GM12878 (cell line): ENCODE measurements around the gene CC2D2B. TPM values are rescaled to one million over a fixed set of nuclear protein-coding genes. Genes with fewer than 3 reads are reported as not detected.

Experiments used
- ATAC-seq: fragments of 200-7000 bp; cut with Tn5 transposase; 3 replicates; pipeline ENCODE4 v1.9.1; 2020; ENCODE audit warnings: mild to moderate bottlenecking, moderate library complexity
- BruUV-seq: library from RNA; stranded (reverse); fragments of 400-500 nt; replicated peaks from 2 replicates; lab custom pipeline; 2021; lab: Mats Ljungman, UMichigan
- CTCF ChIA-PET: fragments of 300-600 bp; sonication (Branson Sonifier 250); formaldehyde crosslinking; extraction: SDS; loops from one replicate; lab custom pipeline; 2021; ENCODE audit warnings: inconsistent platforms; lab: Yijun Ruan, JAX
- POLR2A ChIA-PET: fragments of 350-600 bp; formaldehyde crosslinking; extraction: SDS; loops from one replicate; lab custom pipeline; 2021; ENCODE audit warnings: inconsistent platforms; lab: Charles Lee
- RAD21 ChIA-PET: fragments of 300-600 bp; sonication (Branson Sonifier 250); formaldehyde crosslinking; loops from one replicate; lab custom pipeline; 2023; ENCODE audit warnings: antibody characterized with exemption; ENCODE audit not compliant: unreplicated experiment; lab: Charles Lee
- SMC1A ChIA-PET: fragments of 300-600 bp; sonication (Branson Sonifier 250); formaldehyde crosslinking; loops from one replicate; lab custom pipeline; 2023; ENCODE audit not compliant: unreplicated experiment, uncharacterized antibody; lab: Charles Lee
- DNase-seq: peaks from one replicate; pipeline ENCODE4 v3.0.0-alpha.2; 2011; ENCODE audit warnings: low read depth, low spot score
- FAIRE-seq: peaks from 3 replicates; lab custom pipeline; 2011; peaks lifted over from hg19 to GRCh38; lab: Jason Lieb, UNC
- H2AFZ ChIP-seq: 2 replicates; pipeline ENCODE4 v1.6.0; 2011; ENCODE audit warnings: low read depth, low read length, control low read depth; ENCODE audit not compliant: control insufficient read depth
- H3K27ac ChIP-seq: 2 replicates; pipeline ENCODE4 v1.5.1; 2011; ENCODE audit warnings: control low read depth; ENCODE audit not compliant: control insufficient read depth, insufficient read depth
- H3K27me3 ChIP-seq, 2 experiments: replicated peaks in 1 of 2; 2 replicates each; pipeline versions ENCODE4 v1.6.0 to v1.6.1; 2011; ENCODE audit warnings: low read length in 1 of 2; ENCODE audit not compliant: control insufficient read depth in 2 of 2, insufficient read depth in 2 of 2
- H3K36me3 ChIP-seq, 2 experiments: 2 replicates each; pipeline ENCODE4 v1.5.1; 2011; ENCODE audit warnings: low read length in 1 of 2; ENCODE audit not compliant: control insufficient read depth in 2 of 2, insufficient read depth in 2 of 2
- H3K4me1 ChIP-seq: 2 replicates; pipeline ENCODE4 v1.6.1; 2011; ENCODE audit warnings: mild to moderate bottlenecking, low read length, moderate library complexity, mixed read lengths; ENCODE audit not compliant: control insufficient read depth, insufficient read depth
- H3K4me2 ChIP-seq: 2 replicates; pipeline ENCODE4 v1.6.0; 2011; ENCODE audit warnings: control low read depth; ENCODE audit not compliant: control insufficient read depth, insufficient read depth
- H3K4me3 ChIP-seq: fragments of 200-600 bp; sonication (generic); 2 replicates; pipeline ENCODE4 v1.5.1; 2016
- H3K79me2 ChIP-seq: 2 replicates; pipeline ENCODE4 v1.6.0; 2011; ENCODE audit warnings: low read length; ENCODE audit not compliant: control insufficient read depth, insufficient read depth
- H3K9ac ChIP-seq: 2 replicates; pipeline ENCODE4 v1.8.0; 2011; ENCODE audit warnings: low read length, control low read depth, mixed read lengths; ENCODE audit not compliant: control insufficient read depth, insufficient read depth
- H3K9me3 ChIP-seq: replicated peaks from 3 replicates; pipeline ENCODE4 v1.5.1; 2011; ENCODE audit warnings: mild to moderate bottlenecking, low read length; ENCODE audit not compliant: control insufficient read depth, insufficient read depth
- H4K20me1 ChIP-seq: 2 replicates; pipeline ENCODE4 v1.6.0; 2011; ENCODE audit not compliant: control insufficient read depth, insufficient read depth
- BCLAF1 ChIP-seq: fragments of 450-650 bp; IDR thresholded peaks from 2 replicates; pipeline ENCODE4 v1.6.1; 2017; ENCODE audit warnings: antibody characterized with exemption, mild to moderate bottlenecking, moderate library complexity
- CEBPZ ChIP-seq: fragments of 150-350 bp; IDR thresholded peaks from 2 replicates; pipeline ENCODE4 v1.6.1; 2016; ENCODE audit warnings: low read depth, low read length
- CHD4 ChIP-seq: fragments of 200-600 bp; sonication (generic); IDR thresholded peaks from 2 replicates; pipeline ENCODE4 v1.6.1; 2016; ENCODE audit warnings: mild to moderate bottlenecking
- EED ChIP-seq: sonication (generic); IDR thresholded peaks from 2 replicates; pipeline ENCODE4 v1.6.1; 2016; ENCODE audit warnings: antibody characterized with exemption, low read depth
- HDAC6 ChIP-seq: fragments of 200-600 bp; sonication (generic); IDR thresholded peaks from one replicate; pipeline ENCODE4 v1.8.0; 2017; ENCODE audit warnings: antibody characterized with exemption; ENCODE audit not compliant: unreplicated experiment
- HSF1 ChIP-seq: fragments of 150-350 bp; IDR thresholded peaks from 2 replicates; pipeline ENCODE4 v1.6.1; 2014; ENCODE audit warnings: mild to moderate bottlenecking, low read depth, low read length
- IKZF2 ChIP-seq, 2 experiments: fragments of 450-650 bp; IDR thresholded peaks; 2 replicates each; pipeline ENCODE4 v1.6.1; 2017; ENCODE audit warnings: mild to moderate bottlenecking in 2 of 2, moderate library complexity in 2 of 2
- JUNB ChIP-seq: IDR thresholded peaks from 2 replicates; pipeline ENCODE4 v1.6.1; 2016; ENCODE audit warnings: antibody characterized with exemption, mild to moderate bottlenecking
- MXI1 ChIP-seq: fragments of 150-350 bp; IDR thresholded peaks from 2 replicates; pipeline ENCODE4 v1.6.1; 2011; ENCODE audit warnings: low read depth, mild to moderate bottlenecking, inconsistent platforms, low read length, improper control_type of control experiment
- NR2C1 ChIP-seq: fragments of 450-650 bp; IDR thresholded peaks from 2 replicates; pipeline ENCODE4 v1.6.1; 2017; ENCODE audit warnings: antibody characterized with exemption, mild to moderate bottlenecking, moderate library complexity
- NRF1 ChIP-seq: conservative IDR thresholded peaks from 2 replicates; pipeline ENCODE4 v1.6.1; 2011; ENCODE audit warnings: mild to moderate bottlenecking, low read depth, low read length, improper control_type of control experiment
- POLR2AphosphoS2 ChIP-seq: IDR thresholded peaks from 2 replicates; pipeline ENCODE4 v1.6.1; 2011; ENCODE audit warnings: low read depth, mild to moderate bottlenecking, low read length, improper control_type of control experiment, moderate library complexity
- RAD21 ChIP-seq: IDR thresholded peaks from 2 replicates; pipeline ENCODE4 v1.6.1; 2011; ENCODE audit warnings: mild to moderate bottlenecking, low read depth, low read length, moderate library complexity; ENCODE audit not compliant: insufficient read depth
- SMAD5 ChIP-seq: IDR thresholded peaks from 2 replicates; pipeline ENCODE4 v1.6.1; 2016; ENCODE audit warnings: antibody characterized with exemption, low read depth
- STAT3 ChIP-seq: IDR thresholded peaks from 2 replicates; pipeline ENCODE4 v1.6.1; 2011; ENCODE audit warnings: low read depth, low read length, improper control_type of control experiment
- TAF1 ChIP-seq: IDR thresholded peaks from 2 replicates; pipeline ENCODE4 v1.6.1; 2011; ENCODE audit warnings: mild to moderate bottlenecking, low read depth, low read length, borderline replicate concordance
- TCF3 ChIP-seq: IDR thresholded peaks from 2 replicates; pipeline ENCODE4 v1.6.1; 2012; ENCODE audit warnings: low read depth, mild to moderate bottlenecking, low read length, borderline replicate concordance; ENCODE audit not compliant: insufficient read depth
- ZNF24 ChIP-seq: fragments of 450-650 bp; IDR thresholded peaks from 2 replicates; pipeline ENCODE4 v1.6.1; 2017; ENCODE audit warnings: antibody characterized with exemption, mild to moderate bottlenecking
- ZNF274 ChIP-seq: IDR thresholded peaks from one replicate; pipeline ENCODE4 v1.8.0; 2011; ENCODE audit not compliant: insufficient read length, insufficient read depth
- WGBS: methylation state at CpG from one replicate; pipeline ENCODE4 v1.1.6; 2016; ENCODE audit warnings: low lambda C conversion rate; ENCODE audit not compliant: insufficient replicate concordance, insufficient coverage; ENCODE audit errors: missing lambda C conversion rate; 5-methylcytosine and 5-hydroxymethylcytosine counted together
- in situ Hi-C: fragments of 300-500 bp; cut with MboI; formaldehyde crosslinking; loops from 9 replicates; pipeline ENCODE4 v1.14.3; 2018; ENCODE audit warnings: mixed read lengths
- intact Hi-C: fragments of 100-400 bp; cut with micrococcal nuclease; formaldehyde crosslinking; loops from one replicate; pipeline ENCODE4 v1.14.2; 2022; ENCODE audit not compliant: unreplicated experiment
- polyA plus RNA-seq, 11 experiments: library from polyadenylated mRNA; depleted of rRNA in 4 of 11; unstranded in 6 of 11; stranded (reverse) in 5 of 11; fragments of >200 nt; fragmentation: Nextera tagmentation in 4 of 11; fragmentation: Illumina TruSeq in 1 of 11; extraction: Ambion mirVana in 4 of 11; extraction: Trizol in 1 of 11; gene quantifications; 1 replicate in 1 of 11; 2 replicates in 10 of 11; pipeline versions ENCODE4 v1.2.1 to v1.2.3, GENCODE V29; 2011 to 2016; ENCODE audit warnings: inconsistent platforms in 2 of 11, missing spikeins in 2 of 11, low read depth in 1 of 11
- total RNA-seq, 4 experiments: library from RNA; depleted of rRNA in 3 of 4; stranded (reverse); fragments of >200 nt in 3 of 4; fragmentation: Illumina TruSeq in 1 of 4; extraction: Trizol in 1 of 4; gene quantifications; 2 replicates each; pipeline versions ENCODE4 v1.2.1 to v1.2.3, GENCODE V29; 2013 to 2021

Gene CC2D2B
- total and polyA plus RNA-seq, 10 of the 15 experiments (the other 5 are each of a cell fraction or from before 2014, with no cell fraction given), result 0.42 to 2.8 (median 0.78) TPM

- Histone ChIP-seq H3K27me3 (no peaks in the 10 kb centered on the region), H3K4me2 (no peak overlapping the region), H3K79me2 (no peaks in the 10 kb centered on the region), H2AFZ (no peak overlapping the region), H3K27ac (no peak overlapping the region), H3K4me1 (no peaks in the 10 kb centered on the region), H3K36me3 (no peaks in the 10 kb centered on the region), H3K9ac (no peak overlapping the region), H3K4me3 (no peak overlapping the region), H4K20me1 (no peaks in the 10 kb centered on the region), H3K9me3 (no peaks in the 10 kb centered on the region)
- FAIRE-seq, result no peak
- ChIA-PET SMC1A (no interaction called here), CTCF (interaction anchor here (1.0 kb wide), 1 partner anchor 92 kb away, joined by 3 read pairs; no protein-coding TSS in a partner anchor), POLR2A (no interaction called here), RAD21 (no interaction called here)
- DNase-seq, result no peak
- intact Hi-C loops, result no loop called here
- in situ Hi-C loops, result no loop called here
- no peak for ATAC-seq
- BruUV-seq, result no TSS peak
- WGBS, result 88% methylated on average over 6 of the region's 6 CpGs
- TF ChIP-seq MXI1 (no peak), HDAC6 (no peak), IKZF2 (IDR thresholded peaks at IDR 0.05) (no peak), POLR2AphosphoS2 (no peak), CEBPZ (no peak), EED (no peak), TCF3 (no peak), ZNF274 (no peak), BCLAF1 (no peak), SMAD5 (no peak), HSF1 (no peak), RAD21 (no peak), NR2C1 (no peak), TAF1 (no peak), STAT3 (no peak), JUNB (no peak), NRF1 (no peak), ZNF24 (no peak), CHD4 (no peak)
Observed at GRCh38 chr10:95920798-95921426, 13.1 kb downstream of the CC2D2B start.
